AG04450 (cell line): ENCODE data around the gene DGUOK. TPM values are rescaled to one million over a fixed set of nuclear protein-coding genes. Genes with fewer than 3 reads are reported as not detected.

Experiments
- CTCF ChIA-PET: fragments of 300-600, 350-600 bp; formaldehyde crosslinking; extraction: SDS; loops from one replicate; lab custom pipeline; 2022; ENCODE audit warnings: antibody characterized with exemption, inconsistent platforms; lab: Charles Lee
- POLR2A ChIA-PET: fragments of 350-600 bp; formaldehyde crosslinking; extraction: SDS; loops from one replicate; lab custom pipeline; 2021; ENCODE audit warnings: antibody characterized with exemption, inconsistent platforms; lab: Yijun Ruan, JAX
- DNase-seq: peaks from one replicate; pipeline ENCODE4 v3.0.0-alpha.2; 2011; ENCODE audit warnings: low read depth, low spot score
- H3K27ac ChIP-seq: one replicate; pipeline ENCODE4 v1.5.1; 2012; ENCODE audit warnings: low read depth, low read length, control low read depth
- H3K27me3 ChIP-seq: one replicate; pipeline ENCODE4 v1.6.0; 2012; ENCODE audit warnings: low read length; ENCODE audit not compliant: control insufficient read depth, insufficient read depth
- H3K4me3 ChIP-seq: 2 replicates; pipeline ENCODE4 v1.5.1; 2011; ENCODE audit warnings: mild to moderate bottlenecking, low read depth, low read length, control low read depth
- H3K9me3 ChIP-seq: 2 replicates; pipeline ENCODE4 v1.5.1; 2012; ENCODE audit warnings: low read length; ENCODE audit not compliant: control insufficient read depth, insufficient read depth
- CTCF ChIP-seq: IDR thresholded peaks from 2 replicates; pipeline ENCODE4 v1.5.1; 2011; ENCODE audit warnings: low read depth, low read length, control low read depth, inconsistent platforms
- polyA plus RNA-seq: library from polyadenylated mRNA; depleted of rRNA; stranded (reverse); fragments of >200 nt; gene quantifications from 2 replicates; pipeline ENCODE4 v1.2.3, GENCODE V29; 2011

Gene DGUOK
- polyA plus RNA-seq, 1 experiment: 101 TPM

- no peak for TF ChIP-seq CTCF
- no peak overlapping the region for H3K27ac ChIP-seq
- CTCF ChIA-PET: no interaction called here
- H3K9me3 ChIP-seq: no peaks in the 10 kb centered on the region
- POLR2A ChIA-PET: no interaction called here
- H3K4me3 ChIP-seq: no peak overlapping the region
- DNase-seq: no peak
- no peaks in the 10 kb centered on the region for H3K27me3 ChIP-seq
Observed at GRCh38 chr2:73942664-73943063, 16.0 kb downstream of the DGUOK start.

DNA sequence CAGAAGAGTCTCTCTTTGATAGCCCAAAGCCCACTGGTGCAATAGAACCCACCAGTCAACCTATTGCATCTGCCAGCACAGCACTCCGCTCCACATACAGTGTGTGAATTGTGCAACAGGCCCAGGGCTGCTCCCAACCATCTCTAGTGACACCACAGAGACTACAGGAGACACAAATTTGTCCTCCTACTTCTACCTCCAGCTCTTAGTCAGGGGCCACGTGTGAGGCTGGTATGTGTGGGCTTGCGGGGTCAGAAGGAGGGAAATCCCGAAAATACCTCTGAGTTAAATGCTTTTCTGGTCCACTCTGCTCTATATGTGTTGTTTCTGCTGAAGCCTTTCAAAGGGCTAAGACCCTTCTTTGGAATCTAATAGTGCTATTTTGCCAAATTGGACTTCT is 18.0 kb downstream of the DGUOK start:
- Histone ChIP-seq H3K4me3 (no peak overlapping the region), H3K9me3 (no peaks in the 10 kb centered on the region), H3K27ac (no peak overlapping the region), H3K27me3 (no peaks in the 10 kb centered on the region)
- no peak for DNase-seq
- no peak for TF ChIP-seq CTCF
- POLR2A ChIA-PET: interaction anchor here (0.6 kb wide), 1 partner anchor 14 kb away, joined by 5 read pairs; no protein-coding TSS in a partner anchor
- CTCF ChIA-PET: no interaction called here

DNA sequence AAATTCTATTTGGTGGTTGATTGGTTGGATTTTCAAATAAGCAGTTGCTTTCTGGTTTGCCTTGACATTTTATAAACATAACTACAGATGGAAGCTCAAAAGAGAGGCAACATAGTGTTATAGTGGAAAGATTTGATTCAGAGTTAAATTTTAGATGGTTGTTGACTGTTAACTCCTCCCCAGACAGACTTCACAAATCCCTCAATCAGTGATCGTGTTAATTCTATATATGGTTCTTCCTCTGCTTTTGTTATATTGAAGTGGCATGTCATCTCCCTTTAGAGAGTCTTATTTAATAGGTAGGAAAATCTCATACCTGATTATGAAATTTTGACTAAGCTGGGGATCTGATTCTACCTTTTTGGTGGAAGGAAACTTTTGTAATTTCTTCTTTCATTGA is 19.5 kb downstream of the DGUOK start:
- TF ChIP-seq CTCF: no peak
- CTCF ChIA-PET: interaction anchor here (0.6 kb wide), 1 partner anchor 117 kb away, joined by 4 read pairs; the partner anchor contains the start of gene STAMBP
- Histone ChIP-seq H3K4me3 (no peak overlapping the region), H3K27me3 (no peaks in the 10 kb centered on the region), H3K9me3 (no peaks in the 10 kb centered on the region), H3K27ac (no peak overlapping the region)
- POLR2A ChIA-PET: no interaction called here
- DNase-seq: no peak

GRCh38 chr2:73946666-73947065 is 20.0 kb downstream of the DGUOK start:
- DNase-seq: no peak
- Histone ChIP-seq H3K27me3 (no peaks in the 10 kb centered on the region), H3K4me3 (no peak overlapping the region), H3K9me3 (no peaks in the 10 kb centered on the region), H3K27ac (no peak overlapping the region)
- POLR2A ChIA-PET: no interaction called here
- CTCF ChIA-PET: interaction anchor here (0.6 kb wide), 1 partner anchor 118 kb away, joined by 4 read pairs; the partner anchor contains the start of gene STAMBP
- no peak for TF ChIP-seq CTCF

DNA sequence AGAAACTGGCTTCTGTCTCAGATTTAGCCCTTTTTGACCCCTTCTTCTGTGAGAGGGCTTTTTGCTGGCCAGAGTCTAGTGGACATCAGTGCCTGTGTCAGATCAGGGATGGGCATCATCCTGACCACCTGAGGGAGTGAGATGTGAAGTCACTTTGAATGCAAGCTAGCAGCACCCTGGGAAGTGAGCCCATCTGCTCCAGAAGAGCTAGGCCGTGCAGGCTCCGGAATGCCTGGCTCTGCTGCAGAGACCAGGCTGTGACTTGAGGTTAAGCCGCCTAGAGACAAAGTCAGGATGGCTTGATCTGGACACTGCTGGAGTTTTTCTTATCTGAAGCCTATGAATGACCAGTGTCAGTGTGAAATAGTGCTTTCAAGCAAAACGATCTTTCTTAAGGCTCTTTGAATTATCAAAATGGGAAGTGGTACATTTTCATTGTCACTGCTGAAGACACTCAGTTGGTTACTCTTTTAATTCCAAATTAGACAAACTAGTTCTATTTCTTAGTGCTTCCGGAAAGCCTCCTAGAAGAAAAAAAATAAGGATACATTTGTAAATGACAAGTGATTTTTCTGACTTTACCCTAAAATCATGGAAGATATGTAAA is 20.8 kb downstream of the DGUOK start:
- ChIA-PET CTCF (no interaction called here), POLR2A (no interaction called here)
- no peak for TF ChIP-seq CTCF
- H3K4me3 ChIP-seq: no peak overlapping the region
- no peaks in the 10 kb centered on the region for H3K9me3 ChIP-seq
- no peak for DNase-seq
- no peaks in the 10 kb centered on the region for H3K27me3 ChIP-seq
- no peak overlapping the region for H3K27ac ChIP-seq
